HG03103 (cell line): ENCODE data around the gene ABI3BP.

Source experiments
- ATAC-seq: cut with Tn5 transposase; IDR thresholded peaks from one replicate; pipeline ENCODE4 v1.9.1; 2021; ENCODE audit warnings: low read depth; ENCODE audit not compliant: unreplicated experiment

ABI3BP gene

GRCh38 chr3:100702082-100702979 is 290.9 kb downstream of the ABI3BP start:
- no peak for ATAC-seq

- no peak for ATAC-seq
Observed at GRCh38 chr3:100700708-100701107, 292.5 kb downstream of the ABI3BP start.
